HCT116 (cell line): ENCODE data around the gene SH2B3.

Source experiments
- CEBPB ChIP-seq: IDR thresholded peaks from 2 replicates; pipeline ENCODE4 v1.6.1; 2012; ENCODE audit warnings: low read depth
- CTCF ChIP-seq, 3 experiments: fragments of 200-600 bp in 1 of 3; sonication (generic) in 1 of 3; IDR thresholded peaks in 2 of 3; conservative IDR thresholded peaks in 1 of 3; 2 replicates each; pipeline ENCODE4 v1.5.1; 2012 to 2017; ENCODE audit warnings: low read depth in 2 of 3, low read length in 2 of 3, antibody characterized with exemption in 1 of 3, borderline replicate concordance in 1 of 3, control low read depth in 1 of 3, mild to moderate bottlenecking in 1 of 3, mixed read lengths in 1 of 3, mixed run types in 1 of 3, moderate library complexity in 1 of 3; ENCODE audit not compliant: insufficient read depth in 1 of 3
- EGR1 ChIP-seq: IDR thresholded peaks from 2 replicates; pipeline ENCODE4 v1.6.1; 2012; ENCODE audit warnings: low read depth
- ELF1 ChIP-seq: IDR thresholded peaks from 2 replicates; pipeline ENCODE4 v1.6.1; 2012; ENCODE audit warnings: low read depth, borderline replicate concordance
- JUND ChIP-seq: IDR thresholded peaks from 2 replicates; pipeline ENCODE4 v1.6.1; 2012
- POLR2A ChIP-seq: IDR thresholded peaks from 2 replicates; pipeline ENCODE4 v1.7.0; 2011; ENCODE audit warnings: borderline replicate concordance; ENCODE audit not compliant: insufficient read depth, insufficient read length; ENCODE audit errors: extremely low read depth
- RAD21 ChIP-seq: IDR thresholded peaks from 2 replicates; pipeline ENCODE4 v1.6.1; 2012; ENCODE audit warnings: low read depth, mild to moderate bottlenecking
- SIN3A ChIP-seq: IDR thresholded peaks from 2 replicates; pipeline ENCODE4 v1.6.1; 2012; ENCODE audit warnings: low read depth
- YY1 ChIP-seq: IDR thresholded peaks from 2 replicates; pipeline ENCODE4 v1.6.1; 2011; ENCODE audit warnings: low read length, low read depth, moderate library complexity, mild to moderate bottlenecking; ENCODE audit not compliant: insufficient replicate concordance; ENCODE audit errors: extremely low read depth
- ZNF274 ChIP-seq: fragments of 200-500 bp; sonication (Bioruptor generic); IDR thresholded peaks from 2 replicates; pipeline ENCODE4 v1.6.1; 2014; ENCODE audit warnings: mild to moderate bottlenecking, low read depth, low read length, inconsistent platforms

- no peak for TF ChIP-seq YY1
- TF ChIP-seq CTCF (IDR thresholded peaks at IDR 0.05 in 2 of 3, conservative IDR thresholded peaks at IDR 0.05 in 1 of 3; ENCODE audit: borderline replicate concordance in 1 of 3, insufficient read depth in 1 of 3, low read depth in 2 of 3, low read length in 2 of 3) = no peak
- no peak for TF ChIP-seq EGR1
- TF ChIP-seq RAD21 = no peak
- TF ChIP-seq JUND = no peak
- no peak for TF ChIP-seq POLR2A
- TF ChIP-seq SIN3A = no peak
- no peak for TF ChIP-seq ELF1
- no peak for TF ChIP-seq ZNF274
- no peak for TF ChIP-seq CEBPB
Measured at GRCh38 chr12:111362687-111363475, 42.8 kb upstream of the SH2B3 start.
